Activated gamma-delta T cell treated with Interleukin-2 at 50 U/mL for 16 hours (primary cell): ENCODE results near the gene PLA2G2C.

ENCODE experiments used
- DNase-seq: peaks from one replicate; pipeline ENCODE4 v3.0.0-alpha.2; 2020

The PLA2G2C gene

GRCh38 chr1:20126806-20127440, 59.4 kb downstream of the PLA2G2C start:
- DNase-seq = no peak

DNA sequence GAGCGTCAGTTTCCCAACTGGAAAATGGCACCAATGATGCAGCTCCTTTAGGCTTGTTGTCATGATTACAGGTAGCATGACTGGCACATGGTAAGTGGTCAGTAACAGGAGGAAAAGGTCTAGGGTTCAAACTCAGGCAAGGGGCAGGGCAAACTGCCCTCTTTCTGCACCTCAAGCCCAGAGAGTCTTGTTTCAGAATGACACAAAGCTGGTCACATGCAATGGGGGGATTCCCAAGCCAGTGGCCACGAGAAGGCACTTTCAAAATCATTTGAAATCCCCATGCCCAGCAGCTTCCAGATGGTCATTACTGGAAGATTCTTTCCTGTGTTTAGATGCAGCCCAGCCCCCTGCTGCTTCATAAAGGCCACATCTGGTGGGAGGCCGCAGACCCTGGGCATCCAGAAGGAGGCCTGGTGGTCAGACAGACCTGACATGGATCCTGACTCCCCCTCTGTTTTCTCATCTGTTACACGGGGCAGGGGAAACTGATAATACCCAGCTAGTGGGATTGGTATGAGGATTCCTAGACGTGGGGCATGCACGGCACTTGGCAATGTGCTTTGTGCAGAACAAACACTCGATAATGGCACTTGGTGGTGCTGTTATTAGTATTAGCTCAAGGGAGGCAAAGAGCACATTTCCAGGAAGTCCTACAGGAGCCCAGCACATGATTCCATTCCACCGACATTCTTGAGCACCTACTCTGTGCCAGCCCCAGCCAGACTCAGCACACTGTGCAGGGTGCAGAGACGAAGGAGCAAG, 60.1 kb downstream of the PLA2G2C start:
- DNase-seq = no peak

DNA sequence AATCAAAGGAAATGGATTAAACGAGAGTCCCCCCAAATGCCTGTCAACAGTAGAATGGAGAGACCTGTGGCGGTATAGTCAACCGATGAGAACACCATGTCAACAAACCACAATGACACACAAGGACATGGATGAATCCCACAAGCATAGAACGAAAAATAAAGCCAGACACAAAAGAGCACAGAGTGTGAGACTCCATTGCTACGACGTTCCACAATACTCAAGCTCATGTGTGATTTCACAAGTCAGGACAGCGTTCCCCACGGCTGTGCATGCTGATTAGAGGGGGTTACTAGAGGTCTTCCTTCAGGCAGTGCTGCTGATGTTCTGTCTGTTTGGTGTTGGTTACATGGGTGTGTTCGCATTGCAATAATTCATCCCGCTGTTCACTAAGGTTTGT, 61.2 kb downstream of the PLA2G2C start:
- DNase-seq = no peak

- no peak for DNase-seq
Measured at GRCh38 chr1:20124456-20125057, 61.8 kb downstream of the PLA2G2C start.

- no peak for DNase-seq
Measured at GRCh38 chr1:20123722-20124455, 62.4 kb downstream of the PLA2G2C start.

GRCh38 chr1:20120796-20121195, 65.5 kb downstream of the PLA2G2C start:
- no peak for DNase-seq

DNA sequence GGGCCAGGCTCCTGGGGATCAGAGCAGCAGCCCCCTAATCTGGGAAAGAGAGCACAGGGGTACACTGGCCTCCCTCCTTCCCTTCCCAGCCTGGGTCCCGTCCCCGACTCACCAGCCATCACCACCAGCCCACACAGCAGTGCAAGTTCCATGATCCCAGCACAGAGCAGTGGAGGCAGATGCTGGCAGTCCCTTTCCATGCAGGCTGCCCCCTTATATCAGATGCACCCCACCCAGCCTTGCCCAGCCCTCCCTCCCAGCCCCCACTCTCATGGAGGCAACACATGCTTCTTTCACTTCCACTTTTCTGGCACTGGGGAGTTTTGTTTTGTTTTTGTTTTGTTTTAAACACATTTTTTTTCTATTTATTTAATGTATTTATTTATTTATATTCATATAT, 67.0 kb downstream of the PLA2G2C start, which contains the start of gene PLA2G2D:
Gene PLA2G2D, minus strand, starts transcription at position 190 of the 400 bp plus-strand sequence. Its CDS starts 38 bp downstream, at position 152.
- DNase-seq = no peak

- DNase-seq = no peak
Measured at GRCh38 chr1:20117236-20117635, 69.1 kb downstream of the PLA2G2C start.

DNA sequence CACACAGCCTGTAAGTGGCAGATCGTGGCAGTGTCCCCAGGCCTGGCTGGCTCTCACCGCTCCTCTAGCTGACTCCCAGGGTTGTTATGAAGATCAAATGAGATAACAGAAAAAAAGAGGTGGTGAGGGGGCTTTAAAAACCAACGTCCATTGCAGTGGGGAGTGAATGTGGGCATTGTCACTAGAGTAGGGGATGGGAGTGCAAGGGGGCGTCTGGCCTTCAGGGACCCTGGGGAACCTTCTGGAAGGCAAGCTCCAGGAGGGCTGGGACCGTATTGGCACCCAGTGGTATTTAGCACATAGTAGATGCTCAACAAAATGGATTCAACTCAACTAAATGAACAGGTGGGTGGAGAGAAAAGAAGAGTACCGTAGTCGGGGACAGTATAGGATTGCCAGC, 70.4 kb downstream of the PLA2G2C start:
- no peak for DNase-seq

- DNase-seq = no peak
Measured at GRCh38 chr1:20115479-20115878, 70.8 kb downstream of the PLA2G2C start.

- DNase-seq = no peak
Measured at GRCh38 chr1:20114021-20114648, 72.2 kb downstream of the PLA2G2C start.
